GM19397 (cell line): ENCODE results near the gene SNAPC1.
"Not testable (repeated sequence)": the region's sequence is repeated elsewhere in the genome, so short reads cannot be mapped to it uniquely, and the experiment has no call there.

Source experiments
- ATAC-seq: cut with Tn5 transposase; IDR thresholded peaks from one replicate; pipeline ENCODE4 v1.9.1; 2021; ENCODE audit warnings: mild to moderate bottlenecking, moderate library complexity; ENCODE audit not compliant: unreplicated experiment

Gene SNAPC1, protein sequence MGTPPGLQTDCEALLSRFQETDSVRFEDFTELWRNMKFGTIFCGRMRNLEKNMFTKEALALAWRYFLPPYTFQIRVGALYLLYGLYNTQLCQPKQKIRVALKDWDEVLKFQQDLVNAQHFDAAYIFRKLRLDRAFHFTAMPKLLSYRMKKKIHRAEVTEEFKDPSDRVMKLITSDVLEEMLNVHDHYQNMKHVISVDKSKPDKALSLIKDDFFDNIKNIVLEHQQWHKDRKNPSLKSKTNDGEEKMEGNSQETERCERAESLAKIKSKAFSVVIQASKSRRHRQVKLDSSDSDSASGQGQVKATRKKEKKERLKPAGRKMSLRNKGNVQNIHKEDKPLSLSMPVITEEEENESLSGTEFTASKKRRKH

DNA sequence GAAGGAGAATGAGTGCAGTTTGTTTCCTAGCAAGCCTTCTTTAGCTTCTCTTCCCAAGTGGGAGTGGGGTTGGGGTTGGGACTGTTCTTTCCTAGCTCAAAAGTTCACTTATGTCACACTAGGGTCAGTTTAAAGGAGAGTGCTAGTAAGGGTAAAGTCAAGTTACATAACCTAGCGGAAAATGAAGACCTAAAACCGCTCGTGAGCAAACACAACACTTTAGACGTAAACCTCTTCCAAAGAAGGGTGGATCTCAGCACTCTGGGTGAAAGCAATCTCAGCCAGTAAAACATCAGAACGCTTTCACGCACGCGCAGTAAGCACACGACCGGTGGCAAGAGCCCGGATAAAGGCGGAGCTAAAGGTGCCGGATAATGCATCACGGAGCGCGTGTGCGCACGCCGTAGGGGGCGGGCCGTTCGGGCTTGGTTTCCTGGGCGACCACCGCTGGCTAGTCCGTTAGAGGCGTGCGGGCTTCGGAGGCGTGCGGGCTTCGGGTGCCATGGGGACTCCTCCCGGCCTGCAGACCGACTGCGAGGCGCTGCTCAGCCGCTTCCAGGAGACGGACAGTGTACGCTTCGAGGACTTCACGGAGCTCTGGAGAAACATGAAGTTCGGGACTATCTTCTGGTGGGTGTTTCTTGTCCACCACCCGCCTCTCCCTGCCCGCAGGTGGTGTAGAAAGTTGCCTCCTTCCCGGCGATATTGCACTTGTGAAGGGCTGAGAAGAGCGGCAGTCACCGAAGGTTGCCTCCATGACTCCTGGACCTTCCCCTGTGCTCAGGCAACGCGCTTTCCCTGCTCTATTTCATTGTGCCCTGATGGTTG lies at the start of gene SNAPC1:
Gene SNAPC1, plus strand, starts transcription at position 462 of the 828 bp plus-strand sequence. Its CDS starts 41 bp downstream, at position 503.
- ATAC-seq, result peak; percentile 100

DNA sequence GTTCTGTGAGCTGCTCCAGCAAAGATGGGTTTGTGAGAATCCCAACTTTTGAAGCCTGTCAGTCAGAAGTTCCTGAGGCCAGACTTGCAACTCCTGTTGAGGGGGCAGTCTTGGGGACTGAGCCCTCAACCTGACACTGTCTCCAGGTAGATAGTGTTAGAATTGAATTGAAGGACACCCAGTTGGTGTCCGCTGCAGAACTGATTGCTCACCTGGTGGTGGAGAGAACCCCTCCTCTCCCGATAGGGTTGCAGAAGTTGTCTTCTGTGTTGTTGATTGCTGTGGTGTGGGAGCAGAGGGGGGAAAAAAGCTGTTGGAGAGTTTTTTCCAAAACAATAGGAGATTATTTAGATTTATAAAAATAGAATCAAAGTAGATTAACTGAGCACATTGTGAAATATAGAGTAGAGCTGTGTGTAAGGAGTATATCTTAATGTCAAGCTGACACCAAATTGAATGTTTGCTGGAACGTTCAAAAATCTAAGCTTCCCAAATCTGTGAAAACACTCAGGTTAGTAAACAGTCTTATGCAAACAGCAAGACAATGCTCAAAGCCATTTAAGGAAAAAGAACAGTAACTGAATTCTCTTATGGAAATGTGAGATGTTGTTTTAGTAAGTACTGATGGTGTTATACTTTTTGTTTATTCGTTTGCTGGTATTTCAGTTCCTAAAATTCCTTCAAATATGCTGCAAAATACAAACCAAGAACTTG lies 48.3 kb upstream of the SNAPC1 start:
- ATAC-seq, result no peak

DNA sequence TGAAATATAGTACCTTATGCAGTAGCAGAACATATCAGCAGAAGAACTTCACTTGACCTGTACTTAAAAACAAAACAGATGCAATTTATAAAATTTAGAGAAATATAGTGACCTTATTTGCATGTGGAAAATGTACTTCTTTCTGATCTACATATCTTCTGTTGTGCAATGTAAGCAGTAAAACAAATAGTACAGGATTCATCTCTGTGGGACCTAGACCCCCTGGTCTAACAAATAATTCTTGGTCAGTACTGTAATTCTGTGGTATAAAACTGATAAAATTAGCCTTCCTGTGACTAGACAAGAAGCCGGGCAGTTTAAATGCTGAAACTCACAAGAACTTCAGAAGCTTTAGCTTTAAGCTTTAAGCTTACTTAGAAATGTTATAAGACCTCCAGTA lies 45.3 kb upstream of the SNAPC1 start:
- ATAC-seq, result no peak

DNA sequence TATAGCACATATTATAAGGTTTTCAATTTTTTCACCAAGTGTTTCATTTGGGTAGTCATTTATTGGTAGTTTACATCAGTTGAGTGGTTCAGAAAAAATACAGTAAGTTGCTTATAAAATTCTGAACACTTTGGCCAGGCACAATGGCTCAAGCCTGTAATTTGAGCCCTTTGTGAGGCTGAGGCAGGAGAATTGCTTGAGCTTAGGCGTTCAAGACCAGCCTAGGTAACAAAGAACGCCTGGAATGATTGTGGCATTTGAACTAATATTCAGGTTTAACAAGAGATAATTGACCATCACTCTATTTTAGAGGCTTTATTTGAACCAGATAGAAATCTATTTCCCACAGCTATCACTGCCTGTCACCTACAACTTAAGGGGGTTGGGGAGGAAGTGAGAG lies 44.2 kb upstream of the SNAPC1 start:
- no peak for ATAC-seq

DNA sequence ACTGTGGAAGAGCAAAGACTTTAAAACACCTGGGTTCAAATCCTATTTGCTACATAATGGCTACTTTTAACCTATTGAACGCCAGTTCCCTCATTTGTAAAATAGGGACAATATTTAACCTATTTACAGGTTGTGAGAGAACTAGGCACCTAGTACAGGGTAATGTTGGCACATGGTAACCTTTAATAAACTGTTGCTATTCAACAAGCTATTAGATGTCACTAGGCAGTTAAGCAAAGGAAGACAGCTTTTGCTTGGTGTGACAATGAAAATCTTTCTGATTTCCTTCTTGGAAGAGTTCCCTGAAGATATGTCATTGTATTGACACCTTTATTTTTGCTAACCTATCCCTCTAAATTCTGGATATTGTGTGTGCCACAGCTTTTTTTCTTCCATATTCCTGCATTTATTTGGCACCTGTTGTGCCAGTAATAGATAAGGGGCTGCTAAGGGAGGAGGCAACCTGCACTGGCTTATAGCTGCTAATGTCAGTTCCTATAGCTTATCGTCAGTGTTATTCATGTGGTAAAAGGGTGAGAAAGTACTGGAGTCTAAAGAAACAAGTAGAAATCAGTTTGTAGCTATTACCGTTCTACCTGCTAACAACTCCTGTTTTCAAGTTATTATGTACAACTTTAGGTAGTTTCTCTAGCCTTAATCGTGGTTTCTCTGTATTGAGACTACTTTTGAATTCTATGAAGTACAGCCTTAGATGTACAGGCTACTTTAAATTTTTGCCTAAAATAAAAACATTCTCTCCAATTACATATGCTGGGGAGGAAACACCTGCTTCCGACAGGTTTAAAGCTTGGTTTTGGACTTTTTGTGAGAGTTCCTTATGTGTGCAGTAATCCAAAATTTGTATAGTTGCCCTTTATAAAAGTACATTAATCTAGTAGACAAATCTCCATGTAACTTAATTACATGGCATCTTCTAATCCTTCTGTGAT lies 42.6 kb upstream of the SNAPC1 start:
- ATAC-seq, result no peak

DNA sequence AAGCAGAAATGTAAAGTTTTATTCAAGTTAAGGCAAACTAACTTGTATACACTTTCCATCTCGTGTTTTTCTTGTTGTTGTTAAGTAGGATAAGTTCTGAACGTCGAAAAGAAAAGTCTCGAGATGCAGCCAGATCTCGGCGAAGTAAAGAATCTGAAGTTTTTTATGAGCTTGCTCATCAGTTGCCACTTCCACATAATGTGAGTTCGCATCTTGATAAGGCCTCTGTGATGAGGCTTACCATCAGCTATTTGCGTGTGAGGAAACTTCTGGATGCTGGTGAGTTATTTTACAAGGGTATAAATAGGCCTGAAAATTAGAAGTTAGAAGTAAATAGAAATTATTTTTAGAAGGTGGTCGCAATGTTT lies 41.9 kb upstream of the SNAPC1 start:
- no peak for ATAC-seq

DNA sequence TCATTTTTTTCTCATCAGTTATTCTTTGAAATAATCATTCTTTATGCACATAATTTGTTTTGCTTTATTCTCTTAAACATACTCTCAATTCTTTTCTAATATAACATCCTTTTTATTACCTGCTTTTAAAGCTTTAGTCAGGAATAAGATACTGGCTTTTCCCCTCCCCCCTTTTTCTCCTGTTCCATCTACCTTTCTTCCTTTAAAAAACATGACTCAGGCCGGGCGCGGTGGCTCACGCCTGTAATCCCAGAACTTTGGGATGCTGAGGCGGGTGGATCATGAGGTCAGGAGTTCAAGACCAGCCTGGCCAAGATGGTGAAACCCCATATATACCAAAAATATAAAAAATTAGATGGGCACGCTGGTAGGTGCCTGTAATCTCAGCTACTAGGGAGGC lies 41.5 kb upstream of the SNAPC1 start:
- ATAC-seq, result no peak

DNA sequence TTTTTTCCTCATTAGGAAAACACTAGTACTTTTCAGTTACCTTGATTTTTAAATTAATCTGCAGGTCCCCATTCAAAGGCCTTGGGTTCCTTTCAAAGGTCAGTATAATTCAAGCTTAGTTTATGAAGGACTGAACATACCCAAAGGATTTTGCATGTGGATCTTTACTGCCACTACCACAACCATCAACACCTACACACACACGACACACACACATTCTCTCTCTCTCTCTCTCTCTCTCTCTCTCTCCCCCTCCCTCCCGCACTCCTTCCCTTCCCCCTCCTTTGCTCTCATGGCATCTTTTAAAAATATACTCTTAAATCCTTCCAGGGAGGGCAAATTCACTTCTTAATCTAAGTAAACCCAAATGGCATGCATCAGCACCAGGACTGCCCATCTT lies 38.1 kb upstream of the SNAPC1 start:
- ATAC-seq, result no peak

DNA sequence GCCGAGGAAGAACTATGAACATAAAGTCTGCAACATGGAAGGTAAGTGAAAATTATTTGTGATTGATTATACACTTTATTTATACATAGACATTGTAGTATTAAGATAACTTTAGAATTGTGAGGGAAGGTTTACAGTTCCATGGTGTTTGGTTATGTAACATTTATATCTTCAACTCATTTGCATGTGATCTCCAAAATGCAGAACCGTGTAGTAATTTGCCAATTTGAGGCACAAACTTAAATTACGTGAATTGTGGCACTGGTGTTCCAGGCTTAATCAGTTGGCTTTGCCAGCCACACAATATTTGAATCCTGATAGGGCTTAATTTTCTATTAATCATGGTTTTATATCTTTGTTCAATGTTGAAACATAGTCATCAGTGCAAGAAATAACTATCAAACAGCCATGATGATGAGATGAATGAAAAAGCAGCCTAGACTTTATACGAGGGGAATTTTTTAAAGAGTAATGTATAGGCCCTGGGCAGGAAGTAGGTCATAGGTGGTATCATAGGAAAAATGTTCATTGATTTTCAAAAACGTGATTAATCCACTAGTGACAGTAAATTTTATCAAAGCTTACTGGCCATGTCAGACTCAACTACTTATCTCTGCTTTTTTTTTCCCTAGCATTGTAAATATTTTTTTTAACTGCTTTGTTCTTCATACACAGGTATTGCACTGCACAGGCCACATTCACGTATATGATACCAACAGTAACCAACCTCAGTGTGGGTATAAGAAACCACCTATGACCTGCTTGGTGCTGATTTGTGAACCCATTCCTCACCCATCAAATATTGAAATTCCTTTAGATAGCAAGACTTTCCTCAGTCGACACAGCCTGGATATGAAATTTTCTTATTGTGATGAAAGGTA lies 35.2 kb upstream of the SNAPC1 start:
- ATAC-seq, result no peak

DNA sequence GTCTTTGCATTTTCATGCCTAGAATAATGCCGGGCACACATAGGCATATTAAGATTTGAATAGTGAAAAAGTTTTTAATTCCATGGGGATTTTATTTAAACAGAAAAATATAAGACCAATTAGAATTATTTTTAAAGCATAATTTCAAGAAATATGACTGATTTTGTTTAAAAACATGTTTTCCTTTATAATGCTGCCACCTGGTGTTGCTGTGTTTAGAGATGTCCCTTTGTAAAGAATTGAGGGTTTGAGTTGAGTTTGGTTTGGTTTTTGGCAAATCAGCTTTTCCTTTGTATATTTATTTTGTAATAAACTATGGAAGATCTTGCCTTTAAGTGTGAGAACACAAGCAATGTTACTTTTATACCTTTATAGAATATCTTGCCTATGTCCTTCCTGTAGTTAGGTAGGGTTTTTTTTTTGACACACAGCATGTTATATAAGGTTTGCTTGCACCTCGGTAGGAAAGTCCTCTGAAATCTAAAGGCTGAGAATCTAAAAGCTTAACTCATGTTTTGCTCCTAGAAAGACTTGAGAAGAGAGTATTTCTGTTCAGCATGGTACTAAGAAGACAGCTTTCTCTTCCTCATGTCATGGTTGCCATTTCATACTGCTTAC lies 31.4 kb upstream of the SNAPC1 start:
- ATAC-seq, result no peak

DNA sequence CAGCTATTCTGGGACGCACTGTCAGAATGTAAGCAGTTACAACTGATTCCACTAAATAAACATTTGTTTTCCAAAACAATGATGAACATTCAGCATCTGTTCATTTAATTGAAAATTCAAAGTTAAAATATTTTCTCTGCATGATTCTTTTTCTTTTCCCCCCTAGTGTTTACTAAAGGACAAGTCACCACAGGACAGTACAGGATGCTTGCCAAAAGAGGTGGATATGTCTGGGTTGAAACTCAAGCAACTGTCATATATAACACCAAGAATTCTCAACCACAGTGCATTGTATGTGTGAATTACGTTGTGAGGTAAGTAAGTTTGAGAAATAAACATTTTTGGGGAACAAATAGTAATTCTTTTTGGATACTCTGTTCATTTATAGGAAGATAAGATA lies 28.2 kb upstream of the SNAPC1 start:
- no peak for ATAC-seq

DNA sequence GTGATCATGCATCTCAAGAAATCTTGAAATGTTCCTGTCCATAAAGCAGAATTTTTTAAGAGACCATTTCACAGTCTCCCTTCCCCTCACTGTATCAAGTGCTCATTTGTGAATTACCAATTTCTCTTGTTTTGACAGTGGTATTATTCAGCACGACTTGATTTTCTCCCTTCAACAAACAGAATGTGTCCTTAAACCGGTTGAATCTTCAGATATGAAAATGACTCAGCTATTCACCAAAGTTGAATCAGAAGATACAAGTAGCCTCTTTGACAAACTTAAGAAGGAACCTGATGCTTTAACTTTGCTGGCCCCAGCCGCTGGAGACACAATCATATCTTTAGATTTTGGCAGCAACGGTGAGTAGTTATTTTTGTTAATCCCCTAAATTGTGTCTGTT lies 25.5 kb upstream of the SNAPC1 start:
- no peak for ATAC-seq

DNA sequence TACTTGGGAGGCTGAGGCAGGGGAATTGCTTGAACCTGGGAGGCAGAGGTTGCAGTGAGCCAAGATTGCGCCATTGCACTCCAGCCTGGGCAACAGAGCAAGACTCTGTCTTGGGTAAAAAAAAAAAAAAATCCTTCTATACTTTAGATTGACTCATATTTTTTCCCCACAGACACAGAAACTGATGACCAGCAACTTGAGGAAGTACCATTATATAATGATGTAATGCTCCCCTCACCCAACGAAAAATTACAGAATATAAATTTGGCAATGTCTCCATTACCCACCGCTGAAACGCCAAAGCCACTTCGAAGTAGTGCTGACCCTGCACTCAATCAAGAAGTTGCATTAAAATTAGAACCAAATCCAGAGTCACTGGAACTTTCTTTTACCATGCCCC lies 24.3 kb upstream of the SNAPC1 start:
- no peak for ATAC-seq

DNA sequence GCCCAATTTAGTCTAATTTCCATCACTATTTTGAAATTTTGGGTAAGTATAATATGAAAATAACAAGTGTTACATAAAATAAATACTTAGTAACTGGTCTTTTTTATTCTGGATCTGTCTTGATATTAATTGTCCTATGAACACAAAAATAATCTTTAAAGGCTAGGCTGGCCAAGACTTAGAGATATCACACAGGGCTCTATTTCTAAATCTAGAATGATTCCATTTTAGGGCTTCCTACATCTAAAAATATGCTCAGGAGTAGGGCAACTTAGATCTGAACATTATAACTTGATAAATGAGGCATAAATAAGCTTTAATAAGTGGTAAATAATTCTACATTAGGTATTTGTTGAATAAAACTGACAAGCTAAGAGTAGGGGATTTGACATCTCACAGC lies 23.1 kb upstream of the SNAPC1 start:
- ATAC-seq, result no peak

DNA sequence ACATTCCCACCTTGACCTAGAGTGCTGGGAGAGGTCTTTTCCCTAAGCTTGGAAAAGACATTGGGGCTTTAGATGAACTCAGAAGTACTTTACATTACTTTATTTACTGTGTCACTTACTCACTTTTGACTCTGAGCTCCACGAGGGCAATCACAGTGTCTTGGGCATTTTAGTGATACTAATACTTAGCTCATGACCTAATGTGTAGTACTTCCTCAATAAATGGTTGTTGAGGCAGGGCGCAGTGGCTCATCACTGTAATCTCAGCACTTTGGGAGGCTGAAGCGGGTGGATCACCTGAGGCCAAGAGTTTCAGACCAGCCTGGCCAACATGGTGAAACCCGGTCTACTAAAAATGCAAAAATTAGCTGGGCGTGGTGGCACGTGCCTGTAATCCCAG lies 19.8 kb upstream of the SNAPC1 start:
- no peak for ATAC-seq

DNA sequence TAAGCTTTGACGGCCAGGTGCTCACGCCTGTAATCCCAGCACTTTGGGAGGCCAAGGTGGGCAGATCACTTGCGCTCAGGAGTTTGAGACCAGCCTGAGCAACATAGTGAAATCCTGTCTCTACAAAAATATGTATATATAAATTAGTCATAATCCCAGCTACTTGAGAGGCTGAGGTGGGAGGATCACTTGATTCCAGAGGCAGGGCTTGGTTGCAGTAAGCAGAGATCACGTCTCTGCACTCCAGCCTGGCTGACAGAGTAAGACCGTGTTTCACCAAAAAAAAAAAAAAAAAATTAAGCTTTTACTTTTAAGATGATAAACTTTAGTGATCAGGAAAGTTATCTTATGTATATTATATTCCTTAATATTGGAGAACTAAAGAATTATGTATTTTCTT lies 18.0 kb upstream of the SNAPC1 start:
- ATAC-seq, result no peak

DNA sequence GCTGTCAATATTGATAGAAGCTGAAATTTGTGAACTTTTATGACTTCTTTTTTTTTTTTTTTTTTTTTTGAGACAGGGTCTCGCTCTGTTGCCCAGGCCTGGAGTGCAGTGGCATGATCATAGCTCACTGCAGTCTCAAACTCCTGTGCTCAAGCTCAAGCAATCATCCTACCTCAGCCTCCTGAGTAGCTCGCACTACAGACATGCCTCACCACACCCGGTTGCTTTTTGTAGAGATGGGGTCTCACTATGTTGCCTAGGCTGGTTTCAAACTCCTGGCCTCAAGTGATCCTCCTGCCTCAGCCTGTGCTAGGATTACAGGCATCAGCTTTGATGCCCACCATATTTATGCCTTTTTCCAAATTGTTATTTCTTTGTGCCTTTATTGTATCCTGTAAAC lies 15.9 kb upstream of the SNAPC1 start:
- not testable (repeated sequence) for ATAC-seq

DNA sequence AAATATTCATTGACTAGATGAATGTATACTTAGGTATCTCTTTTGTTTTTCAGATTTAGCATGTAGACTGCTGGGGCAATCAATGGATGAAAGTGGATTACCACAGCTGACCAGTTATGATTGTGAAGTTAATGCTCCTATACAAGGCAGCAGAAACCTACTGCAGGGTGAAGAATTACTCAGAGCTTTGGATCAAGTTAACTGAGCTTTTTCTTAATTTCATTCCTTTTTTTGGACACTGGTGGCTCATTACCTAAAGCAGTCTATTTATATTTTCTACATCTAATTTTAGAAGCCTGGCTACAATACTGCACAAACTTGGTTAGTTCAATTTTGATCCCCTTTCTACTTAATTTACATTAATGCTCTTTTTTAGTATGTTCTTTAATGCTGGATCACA lies 15.3 kb upstream of the SNAPC1 start:
- ATAC-seq, result no peak

DNA sequence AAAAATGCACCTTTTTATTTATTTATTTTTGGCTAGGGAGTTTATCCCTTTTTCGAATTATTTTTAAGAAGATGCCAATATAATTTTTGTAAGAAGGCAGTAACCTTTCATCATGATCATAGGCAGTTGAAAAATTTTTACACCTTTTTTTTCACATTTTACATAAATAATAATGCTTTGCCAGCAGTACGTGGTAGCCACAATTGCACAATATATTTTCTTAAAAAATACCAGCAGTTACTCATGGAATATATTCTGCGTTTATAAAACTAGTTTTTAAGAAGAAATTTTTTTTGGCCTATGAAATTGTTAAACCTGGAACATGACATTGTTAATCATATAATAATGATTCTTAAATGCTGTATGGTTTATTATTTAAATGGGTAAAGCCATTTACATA lies 14.9 kb upstream of the SNAPC1 start:
- ATAC-seq, result no peak
